GM18519 (cell line): ENCODE measurements around the gene LCLAT1.
"Not testable (repeated sequence)": the region's sequence is repeated elsewhere in the genome, so short reads cannot be mapped to it uniquely, and the experiment has no call there.

Experiments
- ATAC-seq: cut with Tn5 transposase; IDR thresholded peaks from one replicate; pipeline ENCODE4 v1.9.1; 2021; ENCODE audit warnings: mild to moderate bottlenecking, moderate library complexity; ENCODE audit not compliant: unreplicated experiment, low FRiP score

LCLAT1 gene

DNA sequence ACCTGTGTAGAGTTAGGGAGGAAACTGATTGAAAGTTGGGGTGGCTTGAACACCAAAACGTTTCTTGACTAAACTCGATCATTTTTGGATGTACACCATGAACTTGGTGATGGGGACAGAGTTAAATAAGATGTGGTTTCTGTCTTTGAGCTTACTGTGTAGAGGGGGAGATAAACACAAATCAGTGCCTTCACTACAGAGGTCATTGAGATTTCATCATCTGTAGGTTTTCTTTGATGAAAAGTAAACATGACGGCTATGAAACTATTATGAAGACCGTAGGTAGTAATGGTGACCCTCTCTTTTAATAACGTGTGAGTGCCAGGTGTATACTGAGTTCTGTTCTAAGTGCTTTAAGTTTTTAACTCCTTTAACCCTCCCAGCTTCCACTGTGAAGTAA is 6.5 kb downstream of the LCLAT1 start:
- ATAC-seq = no peak

DNA sequence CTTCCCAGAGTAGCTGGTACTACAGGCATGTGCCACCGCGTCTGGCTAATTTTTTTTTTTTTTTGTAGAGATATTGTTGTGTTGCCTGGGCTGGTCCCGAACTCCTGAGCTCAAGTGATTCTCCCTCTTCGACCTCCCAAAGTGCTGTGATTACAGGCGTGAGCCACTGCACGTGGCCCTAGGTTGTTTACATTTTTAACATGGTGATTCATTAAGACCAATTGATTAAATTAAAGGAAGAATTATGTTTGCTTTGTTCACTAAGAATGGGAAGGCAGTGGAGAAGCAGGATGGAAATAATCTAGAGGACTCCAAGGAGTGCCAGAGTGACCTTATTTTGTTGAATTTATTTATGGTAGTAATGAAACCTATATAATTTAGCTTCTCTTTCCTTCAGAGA is 7.5 kb downstream of the LCLAT1 start:
- no peak for ATAC-seq

DNA sequence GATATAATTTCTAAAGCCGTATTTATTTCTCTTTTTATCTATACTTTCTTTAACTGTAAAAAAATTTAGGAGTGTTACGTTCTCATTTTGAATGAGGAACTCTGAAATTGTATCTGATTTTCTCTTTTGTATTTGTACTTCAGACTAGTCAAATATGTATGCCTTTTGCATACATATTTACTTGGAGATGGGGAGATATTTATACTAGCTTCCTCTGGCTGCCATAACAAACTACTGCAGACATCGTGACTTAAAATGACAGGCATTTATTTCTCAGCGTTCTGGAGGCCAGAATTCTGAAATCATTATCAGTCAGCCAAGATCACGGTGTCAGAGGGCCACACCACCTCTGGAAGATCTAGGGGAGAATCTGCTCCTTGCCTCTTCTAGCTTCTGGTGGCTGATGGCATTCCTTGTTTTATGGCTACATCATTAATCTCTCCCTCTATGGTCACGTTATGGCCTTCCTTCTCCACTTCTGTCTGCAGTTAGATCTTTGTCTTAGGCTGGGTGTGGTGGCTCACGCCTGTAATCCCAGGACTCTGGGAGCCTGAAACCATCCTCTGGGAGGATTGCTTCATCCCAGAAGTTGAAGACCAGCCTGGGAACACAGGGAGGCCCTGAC is 8.2 kb downstream of the LCLAT1 start:
- no peak for ATAC-seq

DNA sequence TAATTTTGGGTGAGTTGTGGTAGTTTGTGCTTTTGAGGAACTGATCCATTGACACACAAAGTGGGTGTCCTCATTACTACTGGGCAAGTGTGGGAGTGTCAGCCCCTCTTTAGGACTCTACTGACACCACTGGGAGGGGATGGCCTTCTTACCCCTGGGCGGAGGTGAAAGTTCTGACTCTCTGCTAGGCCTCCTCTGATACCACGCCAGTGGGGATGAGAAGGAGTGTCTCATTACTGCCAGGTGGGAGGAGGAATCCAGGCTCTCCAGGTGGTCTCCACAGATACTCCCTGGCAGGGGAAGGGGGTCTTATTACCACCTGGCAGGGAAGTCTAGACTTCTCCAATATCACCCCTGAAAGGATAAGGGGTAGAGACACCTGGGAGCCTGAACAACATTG is 9.1 kb downstream of the LCLAT1 start:
- ATAC-seq = no peak

DNA sequence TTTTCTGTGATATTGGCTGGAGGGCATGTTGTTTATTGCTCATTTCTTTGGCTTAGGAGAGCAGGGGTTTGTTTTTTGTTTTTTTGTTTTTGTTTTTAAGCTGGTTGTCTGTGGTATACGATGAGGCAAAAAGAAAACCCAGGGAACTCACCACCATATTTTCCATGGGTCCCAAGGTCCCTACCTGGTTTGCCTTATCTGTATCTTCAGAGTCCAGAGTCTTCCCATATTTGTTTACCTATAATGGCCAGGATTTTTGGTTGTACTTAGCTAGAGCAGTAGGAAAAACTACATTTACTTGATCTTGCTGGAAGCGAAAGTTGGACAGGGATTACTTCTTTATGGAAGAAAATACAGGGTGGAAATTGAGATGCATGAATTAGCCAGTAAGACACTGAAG is 9.5 kb downstream of the LCLAT1 start:
- ATAC-seq = no peak

DNA sequence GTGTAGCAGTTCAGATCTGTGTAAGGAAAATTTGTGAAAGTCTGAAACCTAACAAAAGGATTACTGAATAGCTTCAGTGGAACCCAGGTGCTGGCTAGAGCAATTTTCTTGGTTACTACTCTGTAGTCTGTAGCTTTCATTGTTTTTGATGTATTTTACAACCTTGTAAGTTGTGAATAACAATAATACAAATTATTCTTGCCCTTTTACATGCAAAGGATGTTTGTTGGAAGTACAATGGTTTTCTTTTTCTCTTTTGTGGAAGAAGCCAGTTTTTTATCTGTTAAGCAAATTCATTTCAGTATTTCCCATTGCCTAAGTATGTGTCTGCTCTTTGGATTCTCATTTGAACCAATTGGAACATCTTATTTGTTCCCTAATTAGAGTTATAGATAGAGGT is 10.2 kb downstream of the LCLAT1 start:
- no peak for ATAC-seq

DNA sequence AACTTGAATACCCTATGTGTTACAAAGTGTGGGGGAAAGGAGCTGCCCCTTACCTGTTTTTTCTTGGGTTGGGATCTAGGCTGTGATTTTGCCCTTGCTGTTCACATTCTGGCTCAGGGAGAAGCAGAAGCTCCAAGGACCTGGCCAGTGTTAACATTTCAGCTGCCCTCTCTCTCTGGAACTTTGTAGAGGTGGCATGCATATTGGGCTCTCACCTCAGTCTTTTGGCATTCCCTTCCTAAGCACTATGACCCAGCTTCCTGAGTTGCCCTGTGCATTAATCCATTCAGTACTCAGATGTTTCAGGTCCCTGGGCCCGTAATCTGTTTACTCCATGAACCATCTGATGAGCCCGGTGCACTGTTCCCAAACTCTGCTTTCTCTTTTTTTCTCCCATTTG is 12.1 kb downstream of the LCLAT1 start:
- no peak for ATAC-seq

DNA sequence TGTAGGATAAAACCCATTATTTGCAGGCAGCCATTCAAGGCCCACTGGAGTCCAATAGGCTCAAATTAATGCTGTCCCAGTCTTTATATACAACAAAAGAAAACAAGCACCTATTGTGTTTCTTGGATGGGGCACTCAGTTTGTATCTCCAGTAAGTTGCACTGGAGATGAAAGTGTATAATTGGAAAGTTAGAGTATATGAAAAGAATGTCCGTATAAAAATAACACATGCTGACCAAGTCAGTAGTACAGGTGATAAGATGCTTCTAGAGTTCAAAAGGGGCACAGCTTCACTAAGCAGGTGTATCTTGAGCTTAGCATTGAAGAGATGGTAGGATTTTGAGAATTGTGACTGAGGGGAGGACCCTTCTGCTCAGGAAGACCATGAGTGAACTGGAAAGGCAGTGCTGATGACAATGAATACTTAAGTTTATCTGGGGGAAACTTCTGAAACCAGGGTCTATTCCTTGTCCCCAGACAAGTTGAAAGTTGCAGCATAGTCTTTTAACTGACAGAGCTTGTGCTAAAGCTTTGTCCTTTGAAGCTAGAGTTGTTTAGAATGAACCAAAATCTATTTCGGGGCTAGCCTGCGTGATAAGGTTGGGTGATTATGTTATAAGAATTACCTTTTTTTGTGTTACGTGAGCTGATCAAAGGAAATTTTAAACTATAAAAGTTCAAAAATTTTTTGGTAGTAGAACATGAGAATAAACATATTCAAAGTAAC is 15.2 kb downstream of the LCLAT1 start:
- no peak for ATAC-seq

DNA sequence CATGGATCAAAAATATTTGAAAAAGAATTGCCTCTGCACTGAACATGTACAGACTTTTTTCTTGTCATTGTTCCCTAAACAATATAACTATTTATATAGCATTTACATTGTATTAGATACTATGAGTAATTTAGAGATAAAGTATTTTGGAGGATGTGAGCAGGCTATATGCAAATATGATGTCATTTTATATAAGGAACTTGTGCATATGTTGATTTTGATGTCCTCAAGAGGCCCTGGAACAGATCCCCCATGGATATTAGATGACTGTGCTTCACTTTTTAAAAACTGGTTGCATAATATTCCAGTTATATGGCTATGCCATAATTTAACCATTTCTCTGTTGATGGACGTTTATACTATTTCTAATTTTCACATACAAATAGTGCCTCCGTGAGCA is 16.5 kb downstream of the LCLAT1 start:
- ATAC-seq = no peak

DNA sequence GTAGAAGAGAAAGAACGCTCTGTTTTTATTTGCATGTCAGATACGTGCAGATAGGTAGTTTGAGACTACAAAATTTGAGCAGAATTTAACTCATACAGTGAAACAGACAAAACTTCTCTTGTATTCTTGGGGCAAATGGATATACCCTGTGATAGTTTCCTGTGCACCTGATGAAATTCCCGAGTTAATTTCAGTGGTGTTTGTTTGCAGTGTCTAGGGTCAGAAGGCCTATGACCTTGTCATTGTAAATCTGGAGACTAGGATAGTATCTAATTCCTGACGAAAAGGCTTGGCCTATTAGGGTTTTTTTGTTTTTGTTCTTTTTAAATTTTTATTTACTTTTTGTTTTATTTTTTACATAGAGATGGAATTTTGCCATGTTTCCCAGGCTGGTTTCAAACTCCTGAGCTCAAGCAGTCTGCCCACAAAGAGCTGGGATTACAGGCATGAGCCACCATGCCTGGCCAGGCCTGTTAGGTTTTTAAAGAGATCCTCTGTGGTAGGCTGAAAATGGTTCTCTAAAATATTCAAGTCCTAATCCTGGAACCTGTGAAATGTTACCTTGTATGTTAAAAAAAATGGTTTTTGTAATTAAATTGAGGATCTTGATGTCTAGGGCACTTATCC is 17.6 kb downstream of the LCLAT1 start:
- ATAC-seq = no peak

DNA sequence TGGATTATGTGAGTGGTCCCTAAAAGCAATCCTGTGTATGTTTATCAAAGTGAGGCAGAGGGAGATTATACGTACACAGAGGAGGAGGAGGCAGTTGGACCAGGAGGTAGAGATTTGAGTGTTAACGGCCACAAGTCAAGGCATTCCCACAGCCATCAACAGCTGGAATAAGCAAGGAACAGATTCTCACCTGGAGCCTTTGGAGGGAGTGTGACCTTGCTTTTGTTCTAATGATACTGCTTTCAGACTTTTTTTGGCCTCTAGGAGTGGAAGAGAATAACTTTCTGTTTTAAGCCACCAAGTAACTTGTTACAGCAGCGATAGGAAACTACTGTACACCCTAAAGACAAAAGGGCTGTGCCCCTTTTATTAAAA is 18.1 kb downstream of the LCLAT1 start:
- no peak for ATAC-seq

DNA sequence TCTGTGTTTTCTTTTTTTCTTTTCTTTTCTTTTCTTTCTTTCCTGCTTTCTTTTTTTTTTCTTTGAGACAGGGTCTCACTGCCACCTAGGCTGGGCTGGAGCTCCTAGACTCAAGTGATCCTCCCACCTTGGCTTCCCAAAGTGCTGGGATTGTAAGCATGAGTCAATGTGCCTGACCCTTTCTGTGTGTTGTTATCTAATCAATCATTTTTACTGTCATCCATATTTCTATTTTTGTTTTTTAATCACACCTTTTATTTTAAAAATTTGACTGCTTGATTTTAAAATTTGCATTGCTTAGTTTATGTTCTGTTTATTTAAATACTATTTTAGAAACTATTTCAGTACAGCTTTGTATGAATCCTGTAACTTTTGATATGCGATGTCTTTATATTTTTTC is 19.2 kb downstream of the LCLAT1 start:
- ATAC-seq = no peak

DNA sequence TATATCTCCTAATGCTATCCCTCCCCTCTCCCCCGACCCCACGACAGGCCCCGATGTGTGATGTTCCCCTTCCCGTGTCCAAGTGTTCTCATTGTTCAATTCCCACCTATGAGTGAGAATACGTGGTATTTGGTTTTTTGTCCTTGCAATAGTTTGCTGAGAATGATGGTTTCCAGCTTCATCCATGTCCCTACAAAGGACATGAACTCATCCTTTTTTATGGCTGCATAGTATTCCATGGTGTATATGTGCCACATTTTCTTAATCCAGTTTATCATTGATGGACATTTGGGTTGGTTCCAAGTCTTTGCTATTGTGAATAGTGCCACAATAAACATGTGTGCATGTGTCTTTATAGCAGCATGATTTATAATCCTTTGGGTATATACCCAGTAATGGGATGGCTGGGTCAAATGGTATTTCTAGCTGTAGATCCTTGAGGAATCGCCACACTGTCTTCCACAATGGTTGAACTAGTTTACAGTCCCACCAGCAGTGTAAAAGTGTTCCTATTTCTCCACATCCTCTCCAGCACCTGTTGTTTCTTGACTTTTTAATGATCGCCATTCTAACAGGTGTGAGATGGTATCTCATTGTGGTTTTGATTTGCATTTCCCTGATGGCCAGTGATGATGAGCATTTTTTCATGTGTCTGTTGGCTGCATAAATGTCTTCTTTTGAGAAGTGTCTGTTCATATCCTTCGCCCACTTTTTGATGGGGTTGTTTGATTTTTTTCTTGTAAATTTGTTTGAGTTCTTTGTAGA is 20.2 kb downstream of the LCLAT1 start:
- not testable (repeated sequence) for ATAC-seq

DNA sequence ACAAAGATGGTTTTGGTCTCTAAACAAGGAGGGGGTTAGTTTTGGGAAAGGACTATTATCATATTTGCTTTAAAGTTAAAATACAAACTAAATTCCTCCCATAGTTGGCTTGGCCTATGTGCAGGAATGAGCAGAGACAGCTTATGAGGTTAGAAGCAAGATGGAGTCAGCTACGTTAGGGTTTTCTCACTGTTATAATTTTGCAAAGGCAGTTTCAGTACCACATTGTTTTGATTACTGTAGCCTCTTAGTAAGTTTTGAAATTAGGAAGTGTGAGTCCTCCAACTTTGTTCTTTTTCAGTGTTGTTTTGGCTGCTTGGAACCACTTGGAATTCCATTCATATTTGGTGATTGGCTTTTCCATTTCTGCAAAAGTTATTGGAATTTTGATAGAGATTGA is 23.4 kb downstream of the LCLAT1 start:
- no peak for ATAC-seq

DNA sequence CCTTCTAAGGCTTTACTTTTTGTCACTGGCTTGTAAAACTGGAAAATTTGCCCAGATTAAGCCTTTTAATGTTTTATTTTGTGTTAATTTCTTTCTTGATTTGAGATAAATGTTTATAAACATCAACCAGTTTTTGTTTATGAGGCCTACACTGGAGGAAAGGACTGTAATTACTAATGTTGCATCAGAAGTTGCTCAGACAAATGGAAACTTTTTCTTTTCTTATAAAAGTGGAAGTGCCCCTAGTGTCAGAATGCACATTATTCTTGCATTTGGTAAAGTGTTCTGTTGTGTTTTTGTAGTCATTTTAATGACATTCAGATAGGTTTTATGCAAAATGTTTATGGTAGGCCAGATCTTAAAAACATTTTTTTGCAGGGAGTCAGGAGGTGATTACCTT is 25.3 kb downstream of the LCLAT1 start:
- no peak for ATAC-seq

DNA sequence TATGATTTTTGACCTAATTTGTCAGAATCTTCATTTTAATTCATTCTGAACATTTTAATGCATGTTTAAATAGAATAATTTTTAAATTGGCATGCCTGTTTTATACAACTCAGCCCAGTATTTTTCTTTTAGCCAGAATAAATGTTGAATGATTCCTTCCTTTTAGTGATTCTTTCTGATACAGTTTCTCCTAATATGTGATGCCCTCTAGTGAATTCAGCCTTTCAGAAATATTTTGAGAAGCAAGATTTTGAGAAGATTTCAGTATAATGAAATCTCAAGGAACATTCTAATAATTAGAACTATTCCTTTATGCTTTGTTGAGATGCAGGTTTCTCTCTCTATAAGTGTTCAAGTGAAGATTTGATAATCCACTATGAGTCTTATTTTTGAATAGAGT is 28.5 kb downstream of the LCLAT1 start:
- ATAC-seq = no peak

DNA sequence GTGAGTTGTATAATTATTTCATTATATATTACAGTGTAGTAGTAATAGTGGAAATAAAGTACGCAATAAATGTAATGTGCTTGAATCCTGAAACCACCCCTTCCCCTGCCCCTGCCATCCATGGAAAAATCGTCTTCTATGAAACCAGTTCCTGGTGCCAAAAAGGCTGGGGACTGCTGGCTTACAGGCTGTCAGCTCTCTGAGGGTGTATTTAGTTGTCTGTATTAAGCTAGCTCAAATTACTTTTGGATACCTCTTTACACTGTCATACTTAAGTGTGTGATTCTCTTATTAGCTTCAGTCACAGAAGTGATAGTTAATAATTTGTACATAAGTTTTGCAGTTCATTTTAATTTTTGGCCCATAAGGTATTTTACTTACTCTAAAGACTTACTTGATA is 29.6 kb downstream of the LCLAT1 start:
- no peak for ATAC-seq

DNA sequence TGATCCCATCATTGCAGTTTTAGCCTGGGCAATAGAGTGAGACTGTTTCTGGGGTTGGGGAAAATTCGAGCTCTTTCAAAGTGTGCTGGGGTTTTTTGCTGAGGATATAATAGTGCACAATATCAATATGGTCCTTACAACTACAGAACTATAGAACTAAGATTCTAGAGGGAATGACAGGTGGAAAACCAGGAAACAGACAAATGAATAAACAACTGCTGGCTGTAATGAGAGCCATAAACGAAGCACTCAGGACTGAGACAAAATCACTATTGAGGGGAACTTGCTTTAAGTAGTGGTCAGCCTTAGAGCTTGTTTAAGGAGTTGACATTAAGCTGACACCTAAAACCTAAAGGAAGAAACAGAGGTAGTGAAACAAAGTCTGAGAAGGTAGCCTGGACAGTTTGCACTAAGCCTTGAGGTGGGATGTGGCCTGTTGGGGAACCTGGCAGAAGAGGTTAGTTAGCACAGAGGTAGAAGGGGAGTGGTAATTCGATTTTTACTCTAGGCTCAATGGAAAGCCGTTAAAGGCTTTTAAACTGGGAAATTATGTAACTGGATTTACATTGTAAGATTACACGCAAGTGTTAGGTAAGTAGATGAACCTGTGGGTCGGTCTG is 33.8 kb downstream of the LCLAT1 start:
- no peak for ATAC-seq

DNA sequence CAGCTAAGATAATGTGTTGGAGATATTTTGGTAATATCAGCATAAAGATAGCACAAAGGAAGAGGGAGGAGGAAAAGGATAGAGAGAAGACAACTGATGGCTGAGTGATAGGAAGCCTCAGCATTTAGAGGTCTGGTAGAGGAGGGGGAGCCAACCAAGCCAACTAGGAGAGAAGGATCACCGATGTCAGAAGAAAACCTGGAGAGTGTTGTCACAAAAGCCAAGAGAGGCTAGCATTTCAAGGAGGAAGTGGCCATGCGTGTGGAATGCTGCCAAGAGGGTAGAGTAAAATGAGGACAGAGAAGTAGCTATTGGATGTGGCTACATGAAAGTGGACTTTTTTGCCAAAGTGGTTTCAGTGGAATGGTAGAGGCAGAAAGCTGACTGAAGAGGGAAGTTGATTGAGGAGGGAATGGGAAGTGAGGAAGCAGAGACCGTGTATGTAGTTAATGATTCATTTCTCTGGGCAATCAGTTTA is 34.3 kb downstream of the LCLAT1 start:
- no peak for ATAC-seq

DNA sequence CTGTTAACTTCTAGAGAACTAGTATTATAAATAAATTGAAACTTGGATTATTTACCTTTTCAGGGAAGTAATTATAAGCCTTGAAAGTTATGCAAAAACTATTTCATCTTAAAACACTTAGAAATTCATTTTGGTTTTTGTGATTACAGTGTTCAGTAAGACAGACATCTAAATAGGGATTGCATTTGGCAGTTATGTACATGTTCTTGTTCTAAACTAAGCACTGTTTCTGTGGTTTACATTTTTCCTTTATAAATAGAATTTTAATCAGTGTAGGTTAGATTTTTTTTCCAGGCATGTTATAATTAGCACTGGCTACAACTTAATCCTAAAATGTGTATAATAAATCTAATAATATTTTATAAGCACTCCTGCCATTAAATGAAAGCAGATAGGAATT is 35.0 kb downstream of the LCLAT1 start:
- no peak for ATAC-seq

DNA sequence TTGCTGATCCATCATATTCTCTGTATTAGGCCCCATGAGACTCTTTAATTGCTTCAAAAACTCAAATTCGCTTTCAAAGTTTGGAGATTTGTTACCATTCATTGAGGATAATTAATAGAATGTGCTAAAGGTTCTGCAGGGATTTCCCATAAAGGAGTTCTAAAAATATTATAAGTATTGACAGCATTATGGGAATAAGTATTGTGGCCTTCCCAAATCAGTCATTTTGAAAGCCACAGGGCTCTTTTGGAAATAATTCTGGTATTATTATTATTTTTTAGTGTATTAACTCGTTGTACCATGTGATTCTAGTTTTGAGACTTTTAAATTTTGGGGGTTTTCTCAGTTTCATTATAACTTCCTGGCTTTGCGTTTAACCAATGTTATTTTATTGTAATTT is 37.1 kb downstream of the LCLAT1 start:
- no peak for ATAC-seq
